ENCODE data around the gene RASGRF1. TPM values are rescaled to one million over a fixed set of nuclear protein-coding genes. Genes with fewer than 3 reads are reported as not detected.

Gene RASGRF1
- total and polyA plus RNA-seq, 2 experiments from 2014 or later, result 0.05 to 0.24 TPM

DNA sequence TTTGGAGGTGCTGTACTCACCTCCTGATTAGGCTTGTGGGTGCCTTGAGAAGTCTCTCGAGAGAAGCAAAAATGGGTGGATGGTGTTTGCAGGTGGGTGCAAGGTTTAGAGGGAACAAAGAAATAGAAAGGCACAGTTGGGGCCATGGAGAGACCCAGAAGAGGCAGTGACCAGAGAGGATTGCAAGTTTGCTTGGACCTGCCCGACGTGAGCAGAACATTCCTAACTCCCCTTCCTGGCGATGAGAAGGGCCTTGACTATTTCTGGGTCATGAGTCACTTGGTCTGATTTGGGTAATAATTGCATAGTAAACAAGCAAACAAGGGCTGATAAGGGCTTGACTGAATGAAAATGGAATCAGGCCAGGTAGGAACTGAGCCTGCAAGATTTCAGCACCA lies 138.7 kb downstream of the RASGRF1 start:
- Mint-ChIP-seq H3K27ac (no peak overlapping the region), H3K4me3 (no peak overlapping the region), H3K9me3 (no peaks in the 10 kb centered on the region), H3K36me3 (ENCODE audit: low read depth) (no peaks in the 10 kb centered on the region), H3K27me3 (ENCODE audit: insufficient read depth, low read depth, poor library complexity) (peaks cover 11% of the 10 kb centered on the region), H3K4me1 (peaks cover 20% of the 10 kb centered on the region)
- Histone ChIP-seq H3K4me3 (no peak overlapping the region), H3K36me3 (ENCODE audit: insufficient read depth) (no peaks in the 10 kb centered on the region), H3K27me3 (ENCODE audit: insufficient read depth) (no peaks in the 10 kb centered on the region), H3K9me2 (ENCODE audit: insufficient read depth) (no peaks in the 10 kb centered on the region), H3K4me1 (ENCODE audit: insufficient read depth) (no peaks in the 10 kb centered on the region), H3F3A (replicated peaks; ENCODE audit: low read depth) (no peaks in the 10 kb centered on the region), H4K20me1 (replicated peaks; ENCODE audit: insufficient read depth) (no peaks in the 10 kb centered on the region), H3K4me2 (no peak overlapping the region), H2AFZ (peak overlapping the region; percentile 87), H3K79me2 (replicated peaks; ENCODE audit: insufficient read depth) (no peaks in the 10 kb centered on the region), H3K27ac (ENCODE audit: low read depth) (no peak overlapping the region)
- TF ChIP-seq, protein P1, sequence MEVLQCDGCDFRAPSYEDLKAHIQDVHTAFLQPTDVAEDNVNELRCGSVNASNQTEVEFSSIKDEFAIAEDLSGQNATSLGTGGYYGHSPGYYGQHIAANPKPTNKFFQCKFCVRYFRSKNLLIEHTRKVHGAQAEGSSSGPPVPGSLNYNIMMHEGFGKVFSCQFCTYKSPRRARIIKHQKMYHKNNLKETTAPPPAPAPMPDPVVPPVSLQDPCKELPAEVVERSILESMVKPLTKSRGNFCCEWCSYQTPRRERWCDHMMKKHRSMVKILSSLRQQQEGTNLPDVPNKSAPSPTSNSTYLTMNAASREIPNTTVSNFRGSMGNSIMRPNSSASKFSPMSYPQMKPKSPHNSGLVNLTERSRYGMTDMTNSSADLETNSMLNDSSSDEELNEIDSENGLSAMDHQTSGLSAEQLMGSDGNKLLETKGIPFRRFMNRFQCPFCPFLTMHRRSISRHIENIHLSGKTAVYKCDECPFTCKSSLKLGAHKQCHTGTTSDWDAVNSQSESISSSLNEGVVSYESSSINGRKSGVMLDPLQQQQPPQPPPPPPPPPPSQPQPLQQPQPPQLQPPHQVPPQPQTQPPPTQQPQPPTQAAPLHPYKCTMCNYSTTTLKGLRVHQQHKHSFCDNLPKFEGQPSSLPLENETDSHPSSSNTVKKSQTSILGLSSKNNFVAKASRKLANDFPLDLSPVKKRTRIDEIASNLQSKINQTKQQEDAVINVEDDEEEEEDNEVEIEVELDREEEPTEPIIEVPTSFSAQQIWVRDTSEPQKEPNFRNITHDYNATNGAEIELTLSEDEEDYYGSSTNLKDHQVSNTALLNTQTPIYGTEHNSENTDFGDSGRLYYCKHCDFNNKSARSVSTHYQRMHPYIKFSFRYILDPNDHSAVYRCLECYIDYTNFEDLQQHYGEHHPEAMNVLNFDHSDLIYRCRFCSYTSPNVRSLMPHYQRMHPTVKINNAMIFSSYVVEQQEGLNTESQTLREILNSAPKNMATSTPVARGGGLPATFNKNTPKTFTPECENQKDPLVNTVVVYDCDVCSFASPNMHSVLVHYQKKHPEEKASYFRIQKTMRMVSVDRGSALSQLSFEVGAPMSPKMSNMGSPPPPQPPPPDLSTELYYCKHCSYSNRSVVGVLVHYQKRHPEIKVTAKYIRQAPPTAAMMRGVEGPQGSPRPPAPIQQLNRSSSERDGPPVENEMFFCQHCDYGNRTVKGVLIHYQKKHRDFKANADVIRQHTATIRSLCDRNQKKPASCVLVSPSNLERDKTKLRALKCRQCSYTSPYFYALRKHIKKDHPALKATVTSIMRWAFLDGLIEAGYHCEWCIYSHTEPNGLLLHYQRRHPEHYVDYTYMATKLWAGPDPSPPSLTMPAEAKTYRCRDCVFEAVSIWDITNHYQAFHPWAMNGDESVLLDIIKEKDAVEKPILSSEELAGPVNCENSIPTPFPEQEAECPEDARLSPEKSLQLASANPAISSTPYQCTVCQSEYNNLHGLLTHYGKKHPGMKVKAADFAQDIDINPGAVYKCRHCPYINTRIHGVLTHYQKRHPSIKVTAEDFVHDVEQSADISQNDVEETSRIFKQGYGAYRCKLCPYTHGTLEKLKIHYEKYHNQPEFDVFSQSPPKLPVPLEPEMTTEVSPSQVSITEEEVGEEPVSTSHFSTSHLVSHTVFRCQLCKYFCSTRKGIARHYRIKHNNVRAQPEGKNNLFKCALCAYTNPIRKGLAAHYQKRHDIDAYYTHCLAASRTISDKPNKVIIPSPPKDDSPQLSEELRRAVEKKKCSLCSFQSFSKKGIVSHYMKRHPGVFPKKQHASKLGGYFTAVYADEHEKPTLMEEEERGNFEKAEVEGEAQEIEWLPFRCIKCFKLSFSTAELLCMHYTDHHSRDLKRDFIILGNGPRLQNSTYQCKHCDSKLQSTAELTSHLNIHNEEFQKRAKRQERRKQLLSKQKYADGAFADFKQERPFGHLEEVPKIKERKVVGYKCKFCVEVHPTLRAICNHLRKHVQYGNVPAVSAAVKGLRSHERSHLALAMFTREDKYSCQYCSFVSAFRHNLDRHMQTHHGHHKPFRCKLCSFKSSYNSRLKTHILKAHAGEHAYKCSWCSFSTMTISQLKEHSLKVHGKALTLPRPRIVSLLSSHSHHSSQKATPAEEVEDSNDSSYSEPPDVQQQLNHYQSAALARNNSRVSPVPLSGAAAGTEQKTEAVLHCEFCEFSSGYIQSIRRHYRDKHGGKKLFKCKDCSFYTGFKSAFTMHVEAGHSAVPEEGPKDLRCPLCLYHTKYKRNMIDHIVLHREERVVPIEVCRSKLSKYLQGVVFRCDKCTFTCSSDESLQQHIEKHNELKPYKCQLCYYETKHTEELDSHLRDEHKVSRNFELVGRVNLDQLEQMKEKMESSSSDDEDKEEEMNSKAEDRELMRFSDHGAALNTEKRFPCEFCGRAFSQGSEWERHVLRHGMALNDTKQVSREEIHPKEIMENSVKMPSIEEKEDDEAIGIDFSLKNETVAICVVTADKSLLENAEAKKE (CRISPR knock-in tag; IDR thresholded peaks at IDR 0.05), result no peak
- TF ChIP-seq, protein P2, sequence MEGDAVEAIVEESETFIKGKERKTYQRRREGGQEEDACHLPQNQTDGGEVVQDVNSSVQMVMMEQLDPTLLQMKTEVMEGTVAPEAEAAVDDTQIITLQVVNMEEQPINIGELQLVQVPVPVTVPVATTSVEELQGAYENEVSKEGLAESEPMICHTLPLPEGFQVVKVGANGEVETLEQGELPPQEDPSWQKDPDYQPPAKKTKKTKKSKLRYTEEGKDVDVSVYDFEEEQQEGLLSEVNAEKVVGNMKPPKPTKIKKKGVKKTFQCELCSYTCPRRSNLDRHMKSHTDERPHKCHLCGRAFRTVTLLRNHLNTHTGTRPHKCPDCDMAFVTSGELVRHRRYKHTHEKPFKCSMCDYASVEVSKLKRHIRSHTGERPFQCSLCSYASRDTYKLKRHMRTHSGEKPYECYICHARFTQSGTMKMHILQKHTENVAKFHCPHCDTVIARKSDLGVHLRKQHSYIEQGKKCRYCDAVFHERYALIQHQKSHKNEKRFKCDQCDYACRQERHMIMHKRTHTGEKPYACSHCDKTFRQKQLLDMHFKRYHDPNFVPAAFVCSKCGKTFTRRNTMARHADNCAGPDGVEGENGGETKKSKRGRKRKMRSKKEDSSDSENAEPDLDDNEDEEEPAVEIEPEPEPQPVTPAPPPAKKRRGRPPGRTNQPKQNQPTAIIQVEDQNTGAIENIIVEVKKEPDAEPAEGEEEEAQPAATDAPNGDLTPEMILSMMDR (conservative IDR thresholded peaks at IDR 0.05; ENCODE audit: low read depth in 2 of 2), result no peak
- TF ChIP-seq POLR2AphosphoS5 (IDR thresholded peaks at IDR 0.05; ENCODE audit: low read depth) (no peak), CREB1 (CRISPR knock-in tag; IDR thresholded peaks at IDR 0.05; ENCODE audit: low read depth) (no peak), EZH2 (IDR thresholded peaks at IDR 0.05; ENCODE audit: low read depth, unreplicated experiment) (no peak)
- TF ChIP-seq, protein P3, sequence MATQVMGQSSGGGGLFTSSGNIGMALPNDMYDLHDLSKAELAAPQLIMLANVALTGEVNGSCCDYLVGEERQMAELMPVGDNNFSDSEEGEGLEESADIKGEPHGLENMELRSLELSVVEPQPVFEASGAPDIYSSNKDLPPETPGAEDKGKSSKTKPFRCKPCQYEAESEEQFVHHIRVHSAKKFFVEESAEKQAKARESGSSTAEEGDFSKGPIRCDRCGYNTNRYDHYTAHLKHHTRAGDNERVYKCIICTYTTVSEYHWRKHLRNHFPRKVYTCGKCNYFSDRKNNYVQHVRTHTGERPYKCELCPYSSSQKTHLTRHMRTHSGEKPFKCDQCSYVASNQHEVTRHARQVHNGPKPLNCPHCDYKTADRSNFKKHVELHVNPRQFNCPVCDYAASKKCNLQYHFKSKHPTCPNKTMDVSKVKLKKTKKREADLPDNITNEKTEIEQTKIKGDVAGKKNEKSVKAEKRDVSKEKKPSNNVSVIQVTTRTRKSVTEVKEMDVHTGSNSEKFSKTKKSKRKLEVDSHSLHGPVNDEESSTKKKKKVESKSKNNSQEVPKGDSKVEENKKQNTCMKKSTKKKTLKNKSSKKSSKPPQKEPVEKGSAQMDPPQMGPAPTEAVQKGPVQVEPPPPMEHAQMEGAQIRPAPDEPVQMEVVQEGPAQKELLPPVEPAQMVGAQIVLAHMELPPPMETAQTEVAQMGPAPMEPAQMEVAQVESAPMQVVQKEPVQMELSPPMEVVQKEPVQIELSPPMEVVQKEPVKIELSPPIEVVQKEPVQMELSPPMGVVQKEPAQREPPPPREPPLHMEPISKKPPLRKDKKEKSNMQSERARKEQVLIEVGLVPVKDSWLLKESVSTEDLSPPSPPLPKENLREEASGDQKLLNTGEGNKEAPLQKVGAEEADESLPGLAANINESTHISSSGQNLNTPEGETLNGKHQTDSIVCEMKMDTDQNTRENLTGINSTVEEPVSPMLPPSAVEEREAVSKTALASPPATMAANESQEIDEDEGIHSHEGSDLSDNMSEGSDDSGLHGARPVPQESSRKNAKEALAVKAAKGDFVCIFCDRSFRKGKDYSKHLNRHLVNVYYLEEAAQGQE (IDR thresholded peaks at IDR 0.05; ENCODE audit: unreplicated experiment), result no peak
- no peak for DNase-seq (ENCODE audit: low spot score)
- ATAC-seq, result no peak; the same call in 2 of the 3 replicates

Data from GM23338 (cell line).